HG03378 (cell line): ENCODE measurements around the gene ADARB1.

Experiments used
- ATAC-seq: cut with Tn5 transposase; IDR thresholded peaks from one replicate; pipeline ENCODE4 v1.9.1; 2021; ENCODE audit warnings: mild to moderate bottlenecking, moderate library complexity; ENCODE audit not compliant: unreplicated experiment

ADARB1 gene

GRCh38 chr21:45246386-45247320 is 172.3 kb downstream of the ADARB1 start:
- ATAC-seq, result no peak

- ATAC-seq, result no peak
Measured at GRCh38 chr21:45248301-45248892, 174.0 kb downstream of the ADARB1 start.

GRCh38 chr21:45248893-45249381 is 174.6 kb downstream of the ADARB1 start:
- no peak for ATAC-seq

GRCh38 chr21:45249626-45250025 is 175.2 kb downstream of the ADARB1 start:
- no peak for ATAC-seq

- ATAC-seq, result no peak
Measured at GRCh38 chr21:45250272-45250671, 175.9 kb downstream of the ADARB1 start.

- no peak for ATAC-seq
Measured at GRCh38 chr21:45250914-45251634, 176.7 kb downstream of the ADARB1 start.

- no peak for ATAC-seq
Measured at GRCh38 chr21:45251635-45252447, 177.5 kb downstream of the ADARB1 start.

- ATAC-seq, result no peak
Measured at GRCh38 chr21:45252448-45252925, 178.1 kb downstream of the ADARB1 start.

GRCh38 chr21:45253180-45253579 is 178.8 kb downstream of the ADARB1 start:
- no peak for ATAC-seq

- ATAC-seq, result no peak
Measured at GRCh38 chr21:45253633-45254459, 179.5 kb downstream of the ADARB1 start.

GRCh38 chr21:45254460-45254930 is 180.1 kb downstream of the ADARB1 start:
- no peak for ATAC-seq

- ATAC-seq, result no peak
Measured at GRCh38 chr21:45255381-45256020, 181.1 kb downstream of the ADARB1 start.

- no peak for ATAC-seq
Measured at GRCh38 chr21:45256021-45256911, 181.9 kb downstream of the ADARB1 start.

- no peak for ATAC-seq
Measured at GRCh38 chr21:45256912-45257672, 182.7 kb downstream of the ADARB1 start.

GRCh38 chr21:45257673-45258341 is 183.4 kb downstream of the ADARB1 start:
- no peak for ATAC-seq

GRCh38 chr21:45258466-45258865 is 184.1 kb downstream of the ADARB1 start:
- ATAC-seq, result no peak
